Cardiac septum (tissue), 1 donor: Measurements from ENCODE around the gene SELENON. TPM values are rescaled to one million over a fixed set of nuclear protein-coding genes. Genes with fewer than 3 reads are reported as not detected.

Source experiments
- DNase-seq: peaks from one replicate; pipeline ENCODE4 v3.0.0-alpha.2; 2020; ENCODE audit warnings: low spot score
- intact Hi-C: fragments of 100-400 bp; cut with DNase I; formaldehyde crosslinking; loops from one replicate; pipeline ENCODE4 v1.14.0; 2022
- total RNA-seq: library from RNA; stranded (reverse); fragmentation: NEBNext Ultra II Directional; extraction: Animal tissue kit (Norgen Biotek cat#: 25700); gene quantifications from one replicate; pipeline ENCODE4 v1.2.1, GENCODE V29; 2021
- donor health status: DM: no; HTN: no; CAD: no.

Gene SELENON
- total RNA-seq, 1 donor from 2014 or later: 53.0 TPM

DNA sequence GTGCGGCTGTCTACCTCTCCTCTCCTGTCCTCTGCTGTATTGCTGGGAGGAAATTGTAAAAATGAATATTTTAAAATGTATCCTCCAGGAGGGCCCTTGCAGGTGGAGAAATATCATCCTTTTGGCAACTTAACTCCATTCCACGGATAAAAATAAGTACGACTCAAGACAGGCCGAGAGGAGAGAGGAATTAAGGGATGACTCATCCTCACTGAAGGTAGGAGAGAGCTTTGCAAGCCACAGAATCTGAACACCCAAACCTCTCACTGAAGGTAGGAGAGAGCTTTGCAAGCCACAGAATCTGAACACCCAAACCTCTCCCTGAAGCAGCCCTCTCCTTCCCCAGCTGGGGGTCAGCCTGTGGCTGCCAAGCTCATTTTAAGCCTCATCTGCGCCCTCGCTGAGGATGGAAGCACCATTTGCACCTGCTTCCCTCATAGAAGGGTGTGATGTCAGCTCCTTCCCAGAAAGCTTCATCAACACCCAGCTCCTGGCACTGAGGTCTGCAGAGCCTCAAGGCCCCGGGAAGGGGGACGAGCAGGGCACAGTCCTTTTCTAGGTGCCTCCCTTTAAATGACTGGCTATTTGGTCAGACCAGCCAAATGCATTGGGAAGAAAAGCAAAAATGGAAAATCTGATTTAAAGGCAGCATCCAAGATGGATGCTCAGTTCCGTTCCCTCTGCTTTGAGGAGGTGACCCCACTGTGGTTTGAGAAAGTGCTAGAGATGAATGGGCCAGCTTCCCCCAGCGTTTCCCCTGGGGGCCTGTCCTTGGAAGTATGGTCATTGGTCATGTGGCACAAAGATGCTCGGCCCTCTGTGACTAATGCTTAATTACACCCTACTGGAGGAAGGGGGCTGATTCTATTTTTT is 12.9 kb upstream of the SELENON start:
- intact Hi-C loops: no loop called here
- DNase-seq: no peak

DNA sequence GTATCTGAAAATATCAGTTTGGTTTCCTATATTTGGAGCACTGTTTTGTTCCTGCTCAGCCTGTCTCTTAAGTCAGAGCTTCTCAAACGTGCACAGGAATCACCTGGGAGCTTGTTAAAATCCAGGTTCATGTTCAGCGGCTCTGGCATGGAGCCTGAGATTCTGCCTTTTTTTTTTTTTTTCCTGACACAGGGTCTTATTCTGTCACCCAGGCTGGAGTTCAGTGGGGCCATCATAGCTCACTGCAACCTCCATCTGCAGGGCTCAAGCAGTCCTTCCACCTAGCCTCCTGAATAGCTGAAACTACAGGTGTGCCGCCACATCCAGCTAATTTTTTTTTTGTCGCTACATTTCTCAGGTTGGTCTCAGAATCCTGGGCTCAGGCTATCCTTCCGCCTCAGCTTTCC is 12.2 kb upstream of the SELENON start:
- intact Hi-C loops: no loop called here
- DNase-seq: no peak

DNA sequence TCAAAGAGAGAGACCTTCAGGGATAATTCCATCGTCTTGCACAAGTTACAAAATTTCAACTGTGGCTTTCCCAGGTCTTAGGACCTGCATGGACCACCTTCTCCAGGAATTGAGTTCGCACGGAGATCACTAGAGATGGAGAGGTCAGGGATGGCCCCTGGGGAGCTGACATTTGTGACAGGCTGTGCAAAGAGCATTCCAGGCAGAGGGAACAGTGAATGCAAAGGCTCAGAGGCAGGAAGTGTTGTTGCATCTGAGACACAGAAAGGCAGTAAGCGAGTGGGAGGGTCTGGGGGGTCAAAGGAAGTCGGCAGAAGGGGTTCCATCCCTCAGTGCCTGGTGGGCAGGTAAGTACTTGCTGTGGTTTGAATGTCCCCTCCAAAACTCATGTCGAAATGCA is 9.5 kb upstream of the SELENON start:
- DNase-seq: no peak
- intact Hi-C loops: no loop called here

DNA sequence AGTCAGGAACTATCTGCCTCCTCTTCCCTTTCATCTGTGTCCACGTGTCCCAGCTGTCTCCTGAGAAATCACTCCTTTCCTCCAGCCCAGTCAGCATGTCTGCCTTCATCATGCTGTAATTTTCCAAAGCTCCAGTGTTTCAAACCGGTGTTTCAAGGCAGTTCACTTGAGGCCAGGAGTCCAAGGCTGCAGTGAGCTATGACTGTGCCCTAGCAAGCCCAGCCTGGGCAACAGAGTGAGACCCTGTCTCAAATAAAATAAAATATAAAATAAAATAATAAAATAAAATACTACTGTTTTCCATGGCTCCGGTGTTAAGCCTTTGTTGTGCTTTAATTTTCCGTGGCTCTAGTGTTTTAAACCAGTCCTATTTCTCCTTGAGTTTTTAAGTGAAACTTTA is 7.9 kb upstream of the SELENON start:
- intact Hi-C loops: no loop called here
- no peak for DNase-seq

DNA sequence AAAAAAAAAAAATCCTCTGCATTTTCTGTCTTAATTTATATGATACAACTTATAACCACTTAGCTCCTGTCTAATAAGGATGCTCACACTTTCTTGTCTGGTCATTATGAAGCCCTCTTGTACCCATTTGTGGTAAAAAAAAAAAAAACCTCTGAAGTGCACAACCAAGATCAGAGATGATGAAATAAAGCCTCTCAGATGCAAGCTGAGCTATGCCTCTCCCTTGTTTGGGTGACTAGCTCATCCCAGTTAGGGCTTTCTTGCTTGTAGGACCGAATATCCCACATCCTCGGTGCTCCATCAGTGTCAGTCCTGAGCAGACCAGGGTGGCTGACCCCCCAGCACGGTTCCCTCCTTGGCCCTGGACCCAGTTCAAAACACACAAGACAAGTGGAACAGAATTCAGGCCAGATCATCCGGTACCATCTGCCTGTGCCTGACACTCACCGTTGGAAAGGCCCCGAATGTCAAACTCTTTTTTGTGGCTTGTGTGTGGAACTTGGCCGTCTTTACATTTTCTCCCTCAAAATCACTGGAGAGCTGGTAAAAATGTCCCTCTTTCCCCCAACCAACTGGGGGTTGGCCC is 6.3 kb upstream of the SELENON start:
- intact Hi-C loops: no loop called here
- DNase-seq: no peak

DNA sequence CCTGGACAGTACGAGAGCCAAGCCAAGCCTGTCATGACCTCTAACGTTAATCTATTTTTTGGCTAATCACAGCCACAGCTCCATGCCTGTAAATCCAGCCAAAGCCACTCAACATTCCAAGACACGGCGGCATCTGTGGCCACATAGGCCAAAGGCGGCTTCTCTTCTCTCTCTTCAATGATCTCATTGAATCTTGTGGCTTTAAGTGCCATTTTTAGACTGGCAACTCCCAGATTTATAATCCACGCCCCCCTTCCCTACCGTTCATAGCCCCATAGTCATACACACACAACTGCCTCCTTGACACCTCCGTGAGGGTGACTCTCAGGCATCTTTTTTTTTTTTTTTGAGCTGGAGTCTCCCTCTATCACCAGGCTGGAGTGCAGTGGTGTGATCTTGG is 5.7 kb upstream of the SELENON start:
- no peak for DNase-seq
- intact Hi-C loops: no loop called here

DNA sequence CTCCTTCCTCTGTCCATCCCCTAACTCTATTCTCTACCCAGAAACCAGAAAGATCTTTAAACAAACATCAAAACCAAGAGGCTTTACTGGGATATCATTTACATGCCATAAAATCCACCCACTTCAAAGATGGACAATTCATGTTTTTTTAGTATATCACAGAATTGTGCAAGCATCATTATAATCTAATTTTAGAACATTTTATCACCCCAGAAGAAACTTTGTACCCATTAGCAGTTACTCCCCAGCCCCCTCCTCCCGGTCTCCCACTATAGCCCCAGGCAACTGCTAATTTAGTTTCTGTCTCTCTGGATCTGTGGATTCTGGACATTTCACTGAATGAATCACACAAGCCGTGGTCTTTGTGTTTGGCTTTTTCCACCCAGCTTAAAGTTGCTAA is 4.8 kb upstream of the SELENON start:
- no peak for DNase-seq
- intact Hi-C loops: loop anchor here (5.0 kb wide), 3 partner anchors 98 to 548 kb away; partner anchors contain the start of genes LDLRAP1 and RSRP1

DNA sequence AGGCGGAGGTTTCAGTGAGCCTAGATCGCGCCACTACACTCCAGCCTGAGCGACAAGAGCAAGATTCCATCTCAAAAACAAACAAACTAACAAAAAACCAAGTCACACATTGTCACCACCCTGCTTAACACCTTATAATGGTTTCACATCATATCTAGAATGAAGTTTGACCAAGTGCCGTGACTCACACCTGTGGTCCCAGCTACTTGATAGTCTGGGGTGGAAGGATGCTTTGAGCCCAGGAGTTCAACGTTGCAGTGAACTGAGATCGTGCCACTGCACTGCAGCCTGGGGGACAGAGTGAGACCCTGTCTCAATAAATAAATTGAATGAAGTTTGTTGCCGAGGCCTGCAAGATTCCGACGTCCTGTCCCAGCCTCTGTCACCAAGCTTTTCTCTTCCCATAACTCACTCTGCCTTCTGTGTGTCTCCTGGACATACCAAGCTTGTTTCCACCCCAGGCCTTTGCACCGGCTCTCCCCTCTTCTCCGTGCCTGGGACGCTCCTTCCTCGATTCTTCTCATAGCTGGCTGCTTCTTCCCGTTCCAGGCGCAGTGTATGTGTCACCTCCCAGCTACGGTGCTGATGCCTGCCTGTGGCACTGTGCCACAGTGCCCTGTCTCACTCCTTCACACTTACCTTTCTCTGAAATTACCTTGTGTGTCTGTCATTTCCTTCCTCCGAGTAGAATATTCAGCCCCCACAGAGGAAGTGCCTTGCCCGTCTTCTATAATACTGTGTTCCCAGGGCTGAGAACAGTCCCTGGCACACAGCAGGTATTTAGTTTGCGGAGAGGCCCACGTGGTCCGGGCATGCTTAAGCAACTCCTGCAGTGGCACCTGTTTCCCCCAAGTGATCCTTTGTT is 3.8 kb upstream of the SELENON start:
- no peak for DNase-seq

DNA sequence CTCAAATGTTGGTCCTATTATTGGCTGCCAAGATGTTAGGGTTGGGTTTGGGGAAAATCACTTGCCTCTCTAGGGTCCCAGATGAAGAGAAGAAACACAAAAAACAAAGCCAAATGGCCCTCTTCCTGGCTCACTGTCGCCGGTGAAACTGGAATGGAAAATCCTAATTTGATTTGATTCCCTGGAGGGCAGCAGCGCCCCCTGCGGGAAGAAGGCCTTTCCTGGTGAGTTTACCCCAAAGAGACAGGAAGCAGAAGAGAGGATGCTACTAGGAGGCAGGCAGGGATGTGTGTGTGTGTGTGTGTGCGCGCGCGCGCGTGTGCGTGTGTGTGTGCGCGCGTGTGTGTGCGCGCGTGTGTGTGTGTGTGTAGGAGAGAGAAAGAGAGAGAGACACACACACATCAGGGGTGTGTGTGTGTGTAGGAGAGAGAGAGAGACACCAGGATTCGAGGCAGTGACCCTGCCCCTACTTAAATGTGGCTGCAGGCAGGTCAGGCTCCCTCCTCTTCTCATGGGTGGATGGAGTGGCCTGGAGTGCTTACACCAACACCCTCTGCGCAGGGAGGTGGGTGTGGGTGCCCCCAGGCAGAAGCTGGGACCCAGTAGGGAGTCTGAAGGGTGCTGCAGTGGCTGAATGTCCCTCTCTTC is 3.1 kb upstream of the SELENON start:
- peak; percentile 90 for DNase-seq
- intact Hi-C loops: loop anchor here (2.0 to 5.0 kb wide), 5 partner anchors 52 to 550 kb away; partner anchors contain the start of genes LDLRAP1 and RSRP1

More for the DNA sequence above, 3.8 kb upstream of the SELENON start:
- intact Hi-C loops: loop anchor here (2.0 to 5.0 kb wide), 5 partner anchors 51 to 549 kb away; partner anchors contain the start of genes LDLRAP1 and RSRP1

DNA sequence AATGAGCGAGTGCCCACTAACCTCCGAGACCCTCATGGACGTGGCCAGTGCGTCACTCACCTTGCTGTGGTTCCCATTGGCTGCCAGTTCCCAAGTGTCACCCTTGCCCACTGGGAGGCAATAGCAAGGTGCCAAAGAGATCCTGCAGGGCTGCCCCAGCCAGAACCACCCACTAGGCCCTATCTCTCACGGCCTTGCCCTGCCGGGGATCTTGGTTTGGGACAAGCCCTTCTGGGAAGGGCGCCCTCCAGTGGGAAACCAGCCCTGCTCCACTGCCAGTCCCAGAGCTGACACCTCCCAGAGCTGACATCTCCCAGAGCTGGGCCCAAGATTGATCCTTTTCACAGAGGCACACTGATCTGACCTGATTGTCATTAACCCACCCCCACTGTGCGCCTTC is 2.1 kb upstream of the SELENON start:
- DNase-seq: no peak
- intact Hi-C loops: loop anchor here (2.0 to 5.0 kb wide), 6 partner anchors 53 to 551 kb away; partner anchors contain the start of genes LDLRAP1, MAN1C1 and RSRP1

DNA sequence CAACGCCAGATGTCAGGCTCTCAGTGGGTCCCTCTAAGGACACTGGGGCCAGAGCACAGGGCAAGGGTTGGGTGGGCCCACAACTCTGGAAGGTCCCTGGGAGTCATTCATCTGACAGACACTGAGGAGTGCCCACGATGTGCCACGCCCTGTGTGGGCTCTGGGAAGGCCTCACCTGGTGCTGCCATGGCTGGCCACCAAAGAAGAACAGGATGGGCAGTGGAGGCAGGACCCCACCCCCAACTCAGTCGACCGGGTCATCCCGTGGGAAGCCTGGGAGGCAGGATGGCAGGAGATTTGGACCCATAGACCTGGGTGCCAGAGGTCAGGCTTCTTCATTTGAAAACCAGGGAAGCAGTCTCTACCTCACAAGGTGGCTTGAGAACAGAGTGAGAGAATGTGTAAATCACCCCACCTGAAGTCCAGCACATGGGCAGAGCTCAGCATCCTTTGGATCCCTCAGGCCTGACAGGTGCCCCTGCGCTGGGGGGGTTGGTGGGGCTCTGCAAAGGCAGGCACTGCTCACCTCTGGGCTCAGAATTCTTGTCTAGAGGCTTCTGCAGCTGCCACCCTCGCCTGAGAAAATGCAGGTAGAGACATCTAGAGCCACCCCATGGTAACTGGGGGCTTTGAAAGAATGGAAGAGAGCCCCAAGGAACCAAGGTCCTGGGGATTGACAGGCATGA is 1.2 kb upstream of the SELENON start:
- no peak for DNase-seq

DNA sequence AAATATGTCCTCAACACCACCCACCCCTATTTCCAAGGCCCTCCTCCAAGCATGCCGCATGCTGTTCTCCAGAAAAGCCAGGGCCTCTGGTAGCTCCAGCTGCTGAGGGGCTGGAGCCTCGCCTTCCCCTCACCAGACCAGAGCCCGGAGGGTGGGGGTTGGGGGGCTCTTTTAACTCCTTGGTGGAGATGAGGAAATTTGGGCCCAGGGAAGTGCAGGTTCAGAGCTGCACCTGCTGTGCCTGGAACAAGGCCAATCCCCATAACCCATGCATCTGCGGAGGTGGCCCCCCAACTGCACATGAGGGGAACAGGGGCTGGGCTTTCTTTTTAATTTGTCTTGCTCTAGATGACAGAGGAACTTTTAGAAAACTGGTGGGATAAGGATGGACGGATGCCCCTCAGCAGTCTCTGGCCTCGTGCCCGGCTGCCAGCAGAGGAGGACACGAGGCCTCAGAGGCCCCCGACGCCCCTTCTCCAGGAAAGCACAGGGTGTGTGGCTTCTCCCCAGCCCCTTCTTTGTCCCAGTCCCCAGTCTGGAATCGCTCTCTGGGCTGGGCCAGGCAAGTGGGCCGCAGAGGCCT is 550 bp upstream of the SELENON start:
- no peak for DNase-seq
- intact Hi-C loops: loop anchor here (2.0 to 5.0 kb wide), 4 partner anchors 102 to 552 kb away; partner anchors contain the start of genes LDLRAP1, MAN1C1 and RSRP1

More for the DNA sequence above, 1.2 kb upstream of the SELENON start:
- intact Hi-C loops: loop anchor here (2.0 to 5.0 kb wide), 4 partner anchors 102 to 552 kb away; partner anchors contain the start of genes LDLRAP1, MAN1C1 and RSRP1

DNA sequence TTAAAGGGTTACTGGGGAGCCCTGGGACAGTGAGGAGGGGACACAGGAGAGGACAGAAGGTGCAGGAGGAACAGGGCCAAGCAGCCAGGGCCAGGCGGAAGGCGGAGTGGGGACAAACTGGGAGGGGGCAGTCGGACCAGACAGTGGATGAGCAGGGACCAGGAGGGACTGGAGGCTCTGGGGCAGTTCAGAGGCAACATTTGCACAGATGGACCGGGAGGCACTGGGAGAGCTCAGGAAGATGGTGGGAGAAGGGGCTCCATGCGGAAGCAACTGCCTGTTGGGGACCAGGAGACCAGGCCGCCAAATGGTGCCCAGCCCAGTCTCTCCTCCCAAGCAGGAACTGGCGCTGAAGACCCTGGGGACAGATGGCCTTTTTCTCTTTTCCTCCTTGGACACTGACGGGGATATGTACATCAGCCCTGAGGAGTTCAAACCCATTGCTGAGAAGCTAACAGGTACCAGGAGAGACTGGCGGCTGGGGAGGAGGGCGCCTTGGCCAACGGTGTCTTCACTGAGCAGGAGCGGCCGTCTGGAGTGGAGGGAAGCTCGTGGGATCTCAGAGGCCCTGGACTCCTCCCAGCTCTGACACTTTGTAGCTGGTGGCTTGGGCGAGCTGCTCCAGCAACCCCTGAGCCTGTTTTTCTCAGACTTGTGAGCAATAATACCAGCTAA is 847 bp downstream of the SELENON start:
- intact Hi-C loops: no loop called here
- no peak for DNase-seq

DNA sequence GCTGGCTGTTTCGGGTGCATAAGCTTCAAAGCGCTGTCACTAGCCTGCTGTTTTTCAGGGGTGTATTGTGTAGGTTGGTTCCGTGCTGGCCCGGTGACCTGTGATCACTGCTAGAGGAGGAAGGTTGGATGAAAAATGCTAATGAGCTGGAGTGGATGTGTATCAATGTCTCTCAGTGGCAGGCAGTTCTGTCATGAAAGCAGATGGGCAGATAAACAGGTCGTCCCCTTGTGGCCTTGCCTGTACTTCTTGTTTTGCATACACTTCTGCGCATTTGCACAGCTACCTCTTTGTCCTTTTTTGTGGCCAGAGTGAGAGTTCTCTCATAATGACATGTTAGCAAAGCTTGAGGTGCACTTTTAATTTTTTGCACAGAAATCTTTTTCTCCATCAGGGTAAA is 2.9 kb downstream of the SELENON start:
- intact Hi-C loops: no loop called here
- no peak for DNase-seq

DNA sequence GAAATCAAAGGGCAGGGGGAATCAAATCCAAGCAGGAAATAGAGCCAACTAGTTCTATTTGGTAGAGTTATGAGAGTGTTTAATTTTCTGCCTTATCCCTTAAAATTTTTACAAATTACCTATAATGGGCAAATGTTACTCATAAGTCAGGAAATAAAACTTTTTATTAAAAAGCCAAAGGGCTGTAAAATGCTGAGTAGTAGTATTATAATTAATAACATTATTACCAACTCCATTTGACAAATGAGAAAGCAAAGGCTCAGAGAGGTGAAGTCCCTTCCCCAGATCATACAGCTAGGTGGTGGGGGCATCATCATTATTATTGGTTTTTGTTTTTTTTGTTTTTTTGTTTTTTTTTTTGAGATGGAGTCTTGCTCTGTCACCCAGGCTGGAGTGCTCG is 3.4 kb downstream of the SELENON start:
- DNase-seq: no peak
- intact Hi-C loops: no loop called here

DNA sequence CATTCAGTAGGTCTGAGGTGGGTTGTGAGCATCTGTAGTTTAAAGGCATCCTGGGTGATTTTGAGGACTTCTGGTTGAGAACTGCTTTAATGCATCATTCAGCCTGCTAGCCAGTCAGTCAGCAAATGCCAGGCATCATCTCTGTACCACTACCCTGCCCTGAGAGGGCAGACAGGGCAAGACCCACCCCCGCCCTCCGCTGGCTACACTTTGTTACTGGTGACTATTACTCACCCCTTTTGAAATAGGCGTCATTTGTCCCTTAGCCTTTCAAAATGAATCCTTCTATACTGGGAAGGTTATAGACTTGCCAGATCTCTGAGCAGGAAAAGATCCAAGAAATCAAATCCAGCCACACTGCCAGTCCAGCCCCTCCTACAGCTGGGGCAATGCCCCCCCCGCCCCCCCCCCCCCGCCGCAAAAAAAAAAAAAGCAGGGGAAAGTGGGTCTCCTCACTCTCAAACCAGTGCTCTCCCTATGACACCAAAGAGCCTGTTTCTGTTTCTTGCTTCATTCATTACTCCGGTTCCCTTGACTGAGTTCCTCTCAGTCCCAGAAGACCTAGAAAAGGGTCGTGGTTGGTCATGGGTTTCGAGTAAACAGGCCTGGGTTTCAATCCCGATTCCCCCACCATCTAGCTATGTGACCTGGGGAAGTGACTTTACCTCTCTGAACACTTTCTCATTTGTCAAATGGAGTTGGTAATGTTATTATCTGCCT is 4.4 kb downstream of the SELENON start:
- no peak for DNase-seq
- intact Hi-C loops: no loop called here
